Kidney (tissue), 14 donors: ENCODE measurements around the gene MGA. TPM values are rescaled to one million over a fixed set of nuclear protein-coding genes. Genes with fewer than 3 reads are reported as not detected.

Source experiments
- DNase-seq, 5 donors: peaks; one replicate each; pipeline ENCODE4 v3.0.0-alpha.2; 2013 to 2020
- FAIRE-seq: peaks from 2 replicates; lab custom pipeline; 2012; peaks lifted over from hg19 to GRCh38; lab: Jason Lieb, UNC
- H3K27ac ChIP-seq, 2 donors: one replicate each; pipeline ENCODE4 v1.7.0; 2013; ENCODE audit warnings: low read depth in 2 of 2, low read length in 2 of 2, inconsistent platforms in 1 of 2
- H3K27me3 ChIP-seq: one replicate; pipeline ENCODE4 v1.7.1; 2013; ENCODE audit warnings: low read length, inconsistent platforms; ENCODE audit not compliant: control insufficient read depth, insufficient read depth
- H3K36me3 ChIP-seq, 3 donors: one replicate each; pipeline versions ENCODE4 v1.7.0 to v1.7.1; 2013; ENCODE audit warnings: low read length in 3 of 3, control low read depth in 1 of 3, inconsistent platforms in 1 of 3; ENCODE audit not compliant: insufficient read depth in 3 of 3, control insufficient read depth in 2 of 3
- H3K4me1 ChIP-seq, 3 donors: one replicate each; pipeline versions ENCODE4 v1.7.0 to v1.7.1; 2013; ENCODE audit warnings: low read length in 3 of 3, inconsistent platforms in 1 of 3, low read depth in 1 of 3; ENCODE audit not compliant: control insufficient read depth in 2 of 3, insufficient read depth in 2 of 3
- H3K4me3 ChIP-seq, 3 donors: one replicate each; pipeline versions ENCODE4 v1.7.0 to v1.8.1; 2013; ENCODE audit warnings: low read length in 3 of 3, control low read depth in 1 of 3, inconsistent platforms in 1 of 3
- H3K9ac ChIP-seq, 3 donors: one replicate each; pipeline versions ENCODE4 v1.7.0 to v1.7.1; 2013; ENCODE audit warnings: low read length in 3 of 3, control low read depth in 1 of 3, inconsistent platforms in 1 of 3
- H3K9me3 ChIP-seq, 3 donors: one replicate each; pipeline versions ENCODE4 v1.7.0 to v1.7.1; 2013; ENCODE audit warnings: low read length in 3 of 3, control low read depth in 1 of 3, inconsistent platforms in 1 of 3; ENCODE audit not compliant: control insufficient read depth in 2 of 3, insufficient read depth in 1 of 3
- CTCF ChIP-seq: IDR thresholded peaks from 3 replicates; pipeline ENCODE4 v1.5.1; 2012; ENCODE audit warnings: mild to moderate bottlenecking, moderate library complexity, borderline replicate concordance; ENCODE audit not compliant: insufficient read depth; ENCODE audit errors: extremely low read depth
- intact Hi-C: fragments of 100-400 bp; cut with DNase I; formaldehyde crosslinking; loops from one replicate; pipeline ENCODE4 v1.11.1; 2022
- polyA plus RNA-seq: library from polyadenylated mRNA; stranded (reverse); fragments of 350-450 nt; fragmentation: Illumina TruSeq; extraction: RNeasy Lipid Tissue Mini Kit (QIAGEN cat#74804); gene quantifications from one replicate; pipeline ENCODE4 v1.2.3, GENCODE V29; 2014; ENCODE audit warnings: low read depth, low replicate concordance; ENCODE audit not compliant: insufficient read depth
- total RNA-seq: library from RNA; stranded (reverse); fragmentation: NEBNext Ultra II Directional; extraction: Animal tissue kit (Norgen Biotek cat#: 25700); gene quantifications from one replicate; pipeline ENCODE4 v1.2.1, GENCODE V29; 2021
- donor health status: control.
- donor health status: control.
- donor health status: control.
- donor health status: control.
- donor health status: control.
- donor health status: DM: yes; HTN: yes; CAD: no.
- donor health status: Normal renal cell carcinoma (clear cell type).

Gene MGA
- total and polyA plus RNA-seq, 2 donors from 2014 or later = 1.9 to 40.1 TPM

GRCh38 chr15:41790756-41791546 is 130.7 kb downstream of the MGA start:
- no peaks in the 10 kb centered on the region for H3K27me3 ChIP-seq
- no peaks in the 10 kb centered on the region for H3K36me3 ChIP-seq
- no peak overlapping the region for H3K9ac ChIP-seq
- intact Hi-C loops = no loop called here
- no peaks in the 10 kb centered on the region for H3K9me3 ChIP-seq
- TF ChIP-seq CTCF = no peak
- H3K27ac ChIP-seq = peak overlapping the region; percentile 40 to 54
- H3K4me1 ChIP-seq = peaks cover 0 to 21% (median 19%) of the 10 kb centered on the region in 3 donors
- DNase-seq (no peak), FAIRE-seq (no peak)
- peak overlapping the region in 1 of 3 donors; percentile 6 for H3K4me3 ChIP-seq

- intact Hi-C loops = no loop called here
- DNase-seq = no peak
- no peak for TF ChIP-seq CTCF
- Histone ChIP-seq H3K36me3 (no peaks in the 10 kb centered on the region), H3K27ac (peak overlapping the region; percentile 3 to 20), H3K27me3 (no peaks in the 10 kb centered on the region), H3K9ac (no peak overlapping the region), H3K4me3 (no peak overlapping the region), H3K9me3 (no peaks in the 10 kb centered on the region), H3K4me1 (peaks cover 0 to 26% (median 24%) of the 10 kb centered on the region in 3 donors)
- FAIRE-seq = no peak
These were observed 131.3 kb downstream of the MGA start for GRCh38 chr15:41791547-41791937.

GRCh38 chr15:41792000-41792637 is 131.9 kb downstream of the MGA start:
- Histone ChIP-seq H3K9me3 (no peaks in the 10 kb centered on the region), H3K4me1 (peaks cover 0 to 32% (median 26%) of the 10 kb centered on the region in 3 donors), H3K36me3 (no peaks in the 10 kb centered on the region), H3K4me3 (no peak overlapping the region), H3K27me3 (no peaks in the 10 kb centered on the region), H3K9ac (no peak overlapping the region), H3K27ac (no peak overlapping the region)
- no peak for FAIRE-seq
- DNase-seq = no peak
- intact Hi-C loops = no loop called here
- TF ChIP-seq CTCF = no peak
